ENCODE results near the gene NADK2. TPM values are rescaled to one million over a fixed set of nuclear protein-coding genes. Genes with fewer than 3 reads are reported as not detected.

Gene NADK2
- total RNA-seq, 2 experiments from 2014 or later, result 23.8 to 37.5 TPM

GRCh38 chr5:36156619-36157018 is 85.1 kb downstream of the NADK2 start:
- H3K9me3 ChIP-seq (ENCODE audit: low read length), result no peaks in the 10 kb centered on the region
- H2AFZ ChIP-seq (ENCODE audit: low read length), result no peak overlapping the region
- POLR2A ChIA-PET, result no interaction called here
- no peak for DNase-seq (ENCODE audit: low spot score)
- H3K4me2 ChIP-seq (ENCODE audit: low read length), result no peak overlapping the region
- H3K79me2 ChIP-seq (ENCODE audit: insufficient read depth, low read depth, low read length), result peaks cover 65% of the 10 kb centered on the region
- H3K4me1 ChIP-seq (ENCODE audit: insufficient read depth, low read length, poor library complexity, severe bottlenecking), result peaks cover 14% of the 10 kb centered on the region
- no peak overlapping the region for H3K27ac ChIP-seq (ENCODE audit: low read depth, low read length, poor library complexity, severe bottlenecking)
- H3K36me3 ChIP-seq (ENCODE audit: insufficient read depth, low read length), result peaks cover 85% of the 10 kb centered on the region
- TF ChIP-seq EZH2phosphoT487 (IDR thresholded peaks at IDR 0.05; ENCODE audit: borderline replicate concordance, low read depth, low read length) (no peak), CTCF (conservative IDR thresholded peaks at IDR 0.05; ENCODE audit: low read length) (no peak)
- no peaks in the 10 kb centered on the region for H3K9me2 ChIP-seq (ENCODE audit: insufficient read depth, low read length)
- BruUV-seq (replicated peaks), result no TSS peak
- H3K4me3 ChIP-seq (ENCODE audit: low read depth, low read length, poor library complexity, severe bottlenecking), result no peak overlapping the region
- intact Hi-C loops (cut with micrococcal nuclease; ENCODE audit: unreplicated experiment), result no loop called here
- CTCF ChIA-PET (ENCODE audit: unreplicated experiment), result no interaction called here
- no peaks in the 10 kb centered on the region for H4K20me1 ChIP-seq (ENCODE audit: insufficient read depth, low read length)

- H3K9me3 ChIP-seq (ENCODE audit: low read length), result no peaks in the 10 kb centered on the region
These were observed 85.6 kb downstream of the NADK2 start for GRCh38 chr5:36156121-36156601.

More at GRCh38 chr5:36156121-36156601, 85.6 kb downstream of the NADK2 start:
- H2AFZ ChIP-seq (ENCODE audit: low read length), result no peak overlapping the region
- BruUV-seq (replicated peaks), result no TSS peak
- H3K79me2 ChIP-seq (ENCODE audit: insufficient read depth, low read depth, low read length), result peaks cover 67% of the 10 kb centered on the region
- no peaks in the 10 kb centered on the region for H4K20me1 ChIP-seq (ENCODE audit: insufficient read depth, low read length)
- DNase-seq (ENCODE audit: low spot score), result no peak
- H3K4me1 ChIP-seq (ENCODE audit: insufficient read depth, low read length, poor library complexity, severe bottlenecking), result peaks cover 14% of the 10 kb centered on the region
- H3K36me3 ChIP-seq (ENCODE audit: insufficient read depth, low read length), result peaks cover 80% of the 10 kb centered on the region
- CTCF ChIA-PET (ENCODE audit: unreplicated experiment), result no interaction called here
- no peak overlapping the region for H3K4me3 ChIP-seq (ENCODE audit: low read depth, low read length, poor library complexity, severe bottlenecking)
- TF ChIP-seq EZH2phosphoT487 (IDR thresholded peaks at IDR 0.05; ENCODE audit: borderline replicate concordance, low read depth, low read length) (no peak), CTCF (conservative IDR thresholded peaks at IDR 0.05; ENCODE audit: low read length) (no peak)
- H3K9me2 ChIP-seq (ENCODE audit: insufficient read depth, low read length), result no peaks in the 10 kb centered on the region
- POLR2A ChIA-PET, result interaction anchor here (1.2 kb wide), 1 partner anchor 61 kb away, joined by 3 read pairs; no protein-coding TSS in a partner anchor
- intact Hi-C loops (cut with micrococcal nuclease; ENCODE audit: unreplicated experiment), result no loop called here
- no peak overlapping the region for H3K4me2 ChIP-seq (ENCODE audit: low read length)
- no peak overlapping the region for H3K27ac ChIP-seq (ENCODE audit: low read depth, low read length, poor library complexity, severe bottlenecking)
